ENCODE results near the gene SIX1.
A peak's percentile ranks its signal among the peaks of the same experiment; 100 is the strongest.

Gene SIX1

GRCh38 chr14:60648934-60649874, at the start of gene SIX1:
TSS of gene SIX1 (minus strand) at chr14:60649477. CDS start at chr14:60649189, 288 bp downstream.
- no peak for DNase-seq

- no peak for DNase-seq
Measured at GRCh38 chr14:60695327-60695726, 46.0 kb upstream of the SIX1 start.

- no peak for DNase-seq
Measured at GRCh38 chr14:60691383-60692113, 42.3 kb upstream of the SIX1 start.

- DNase-seq: no peak
Measured at GRCh38 chr14:60686865-60687264, 37.6 kb upstream of the SIX1 start.

GRCh38 chr14:60684203-60684602, 34.9 kb upstream of the SIX1 start:
- no peak for DNase-seq

- DNase-seq: no peak
Measured at GRCh38 chr14:60681271-60681670, 32.0 kb upstream of the SIX1 start.

GRCh38 chr14:60680511-60680910, 31.2 kb upstream of the SIX1 start:
- no peak for DNase-seq

GRCh38 chr14:60679566-60680258, 30.4 kb upstream of the SIX1 start:
- no peak for DNase-seq

- DNase-seq: no peak
Measured at GRCh38 chr14:60677701-60678100, 28.4 kb upstream of the SIX1 start.

- no peak for DNase-seq
Measured at GRCh38 chr14:60670989-60671388, 21.7 kb upstream of the SIX1 start.

GRCh38 chr14:60668431-60669112, 19.3 kb upstream of the SIX1 start:
- no peak for DNase-seq

- DNase-seq: no peak
Measured at GRCh38 chr14:60665177-60665550, 15.9 kb upstream of the SIX1 start.

GRCh38 chr14:60662982-60663381, 13.7 kb upstream of the SIX1 start:
- DNase-seq: no peak

GRCh38 chr14:60661721-60662120, 12.4 kb upstream of the SIX1 start:
- no peak for DNase-seq

- no peak for DNase-seq
Measured at GRCh38 chr14:60658909-60659585, 9.8 kb upstream of the SIX1 start.

GRCh38 chr14:60658211-60658690, 9.0 kb upstream of the SIX1 start:
- DNase-seq: no peak

GRCh38 chr14:60657456-60658210, 8.4 kb upstream of the SIX1 start:
- DNase-seq: no peak

GRCh38 chr14:60656686-60657455, 7.6 kb upstream of the SIX1 start:
- peak; percentile 63 for DNase-seq

GRCh38 chr14:60655898-60656685, 6.8 kb upstream of the SIX1 start:
- DNase-seq: no peak
